SK-N-SH (cell line): ENCODE measurements around the gene NUP37.

Experiments
- EZH2phosphoT487 ChIP-seq: fragments of 200-600 bp; sonication (generic); IDR thresholded peaks from 2 replicates; pipeline ENCODE4 v1.6.1; 2017; ENCODE audit warnings: low read depth, mixed run types, mild to moderate bottlenecking, antibody characterized with exemption, moderate library complexity, borderline replicate concordance
- FOXJ3 ChIP-seq: sonication (generic); formaldehyde crosslinking; IDR thresholded peaks from 2 replicates; pipeline ENCODE4 v1.5.1; 2020; ENCODE audit warnings: mild to moderate bottlenecking, missing genetic modification reagents
- MAX ChIP-seq: IDR thresholded peaks from 2 replicates; pipeline ENCODE4 v1.4.0; 2012; ENCODE audit warnings: low read depth
- RAD21 ChIP-seq: IDR thresholded peaks from 2 replicates; pipeline ENCODE4 v1.6.1; 2012; ENCODE audit warnings: mild to moderate bottlenecking, low read length
- SIN3A ChIP-seq: IDR thresholded peaks from 2 replicates; pipeline ENCODE4 v1.6.1; 2012; ENCODE audit warnings: low read depth, mild to moderate bottlenecking, low read length, moderate library complexity, borderline replicate concordance
- TF ChIP-seq, protein P1 (sequence below): fragments of 200-600 bp; sonication (generic); IDR thresholded peaks from 2 replicates; pipeline ENCODE4 v1.6.1; 2017; ENCODE audit warnings: antibody characterized with exemption, mild to moderate bottlenecking, moderate library complexity
- TF ChIP-seq, protein P2 (sequence below): IDR thresholded peaks from 2 replicates; pipeline ENCODE4 v1.6.1; 2012; ENCODE audit warnings: mild to moderate bottlenecking, low read depth, low read length, moderate library complexity

DNA sequence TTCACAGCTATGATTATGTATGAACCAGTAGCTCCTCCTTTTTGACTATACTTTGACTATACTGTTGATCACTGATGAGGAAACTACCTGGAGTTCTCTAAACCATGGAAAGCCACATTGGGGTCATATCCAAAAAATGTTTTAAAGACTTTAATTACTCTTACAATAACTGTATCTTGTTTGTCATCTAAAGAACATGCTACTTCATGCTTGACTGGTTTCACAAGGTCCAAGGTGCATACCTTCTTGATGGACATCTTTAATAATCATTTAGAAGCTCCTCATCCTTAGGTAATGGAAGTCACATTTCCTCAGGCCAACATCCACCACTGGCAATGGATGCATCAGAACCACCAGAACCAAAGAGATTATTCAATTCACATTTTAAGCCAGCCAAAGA lies 88.1 kb downstream of the NUP37 start:
- TF ChIP-seq MAX = no peak
- no peak for TF ChIP-seq SIN3A
- TF ChIP-seq, protein P1, sequence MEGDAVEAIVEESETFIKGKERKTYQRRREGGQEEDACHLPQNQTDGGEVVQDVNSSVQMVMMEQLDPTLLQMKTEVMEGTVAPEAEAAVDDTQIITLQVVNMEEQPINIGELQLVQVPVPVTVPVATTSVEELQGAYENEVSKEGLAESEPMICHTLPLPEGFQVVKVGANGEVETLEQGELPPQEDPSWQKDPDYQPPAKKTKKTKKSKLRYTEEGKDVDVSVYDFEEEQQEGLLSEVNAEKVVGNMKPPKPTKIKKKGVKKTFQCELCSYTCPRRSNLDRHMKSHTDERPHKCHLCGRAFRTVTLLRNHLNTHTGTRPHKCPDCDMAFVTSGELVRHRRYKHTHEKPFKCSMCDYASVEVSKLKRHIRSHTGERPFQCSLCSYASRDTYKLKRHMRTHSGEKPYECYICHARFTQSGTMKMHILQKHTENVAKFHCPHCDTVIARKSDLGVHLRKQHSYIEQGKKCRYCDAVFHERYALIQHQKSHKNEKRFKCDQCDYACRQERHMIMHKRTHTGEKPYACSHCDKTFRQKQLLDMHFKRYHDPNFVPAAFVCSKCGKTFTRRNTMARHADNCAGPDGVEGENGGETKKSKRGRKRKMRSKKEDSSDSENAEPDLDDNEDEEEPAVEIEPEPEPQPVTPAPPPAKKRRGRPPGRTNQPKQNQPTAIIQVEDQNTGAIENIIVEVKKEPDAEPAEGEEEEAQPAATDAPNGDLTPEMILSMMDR = no peak
- no peak for TF ChIP-seq FOXJ3
- TF ChIP-seq EZH2phosphoT487 = no peak
- TF ChIP-seq RAD21 = no peak
- TF ChIP-seq, protein P2, sequence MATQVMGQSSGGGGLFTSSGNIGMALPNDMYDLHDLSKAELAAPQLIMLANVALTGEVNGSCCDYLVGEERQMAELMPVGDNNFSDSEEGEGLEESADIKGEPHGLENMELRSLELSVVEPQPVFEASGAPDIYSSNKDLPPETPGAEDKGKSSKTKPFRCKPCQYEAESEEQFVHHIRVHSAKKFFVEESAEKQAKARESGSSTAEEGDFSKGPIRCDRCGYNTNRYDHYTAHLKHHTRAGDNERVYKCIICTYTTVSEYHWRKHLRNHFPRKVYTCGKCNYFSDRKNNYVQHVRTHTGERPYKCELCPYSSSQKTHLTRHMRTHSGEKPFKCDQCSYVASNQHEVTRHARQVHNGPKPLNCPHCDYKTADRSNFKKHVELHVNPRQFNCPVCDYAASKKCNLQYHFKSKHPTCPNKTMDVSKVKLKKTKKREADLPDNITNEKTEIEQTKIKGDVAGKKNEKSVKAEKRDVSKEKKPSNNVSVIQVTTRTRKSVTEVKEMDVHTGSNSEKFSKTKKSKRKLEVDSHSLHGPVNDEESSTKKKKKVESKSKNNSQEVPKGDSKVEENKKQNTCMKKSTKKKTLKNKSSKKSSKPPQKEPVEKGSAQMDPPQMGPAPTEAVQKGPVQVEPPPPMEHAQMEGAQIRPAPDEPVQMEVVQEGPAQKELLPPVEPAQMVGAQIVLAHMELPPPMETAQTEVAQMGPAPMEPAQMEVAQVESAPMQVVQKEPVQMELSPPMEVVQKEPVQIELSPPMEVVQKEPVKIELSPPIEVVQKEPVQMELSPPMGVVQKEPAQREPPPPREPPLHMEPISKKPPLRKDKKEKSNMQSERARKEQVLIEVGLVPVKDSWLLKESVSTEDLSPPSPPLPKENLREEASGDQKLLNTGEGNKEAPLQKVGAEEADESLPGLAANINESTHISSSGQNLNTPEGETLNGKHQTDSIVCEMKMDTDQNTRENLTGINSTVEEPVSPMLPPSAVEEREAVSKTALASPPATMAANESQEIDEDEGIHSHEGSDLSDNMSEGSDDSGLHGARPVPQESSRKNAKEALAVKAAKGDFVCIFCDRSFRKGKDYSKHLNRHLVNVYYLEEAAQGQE = no peak
